Kasumi-1 (cell line): ENCODE measurements around the gene TUBGCP2.

Experiments used
- DNase-seq, 2 experiments: peaks; one replicate each; lab custom pipeline; 2025; lab: John Stamatoyannopoulos, UW

Gene TUBGCP2

GRCh38 chr10:133343558-133343957 is 34.9 kb upstream of the TUBGCP2 start:
- DNase-seq: no peak

- DNase-seq: no peak
Measured at GRCh38 chr10:133342942-133343341, 34.3 kb upstream of the TUBGCP2 start.

DNA sequence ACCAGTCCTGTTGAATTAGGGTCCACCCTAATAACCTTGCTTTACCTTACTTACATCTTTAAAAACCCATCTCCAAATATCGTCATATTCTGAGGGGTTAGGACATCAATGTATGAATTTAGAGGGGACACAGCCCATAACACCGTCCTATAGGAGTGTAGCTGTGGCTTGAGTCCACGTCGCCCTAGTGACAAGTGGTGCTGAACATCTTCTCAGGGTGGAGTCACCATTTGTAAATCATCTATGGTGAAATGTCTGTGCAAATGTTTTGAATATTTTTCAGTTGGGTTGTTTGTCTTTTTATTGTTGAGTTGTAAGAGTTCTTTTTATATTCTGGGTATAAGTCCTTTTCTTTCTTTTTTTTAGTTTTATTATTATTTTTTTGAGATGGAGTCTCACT is 33.3 kb upstream of the TUBGCP2 start:
- DNase-seq: no peak

DNA sequence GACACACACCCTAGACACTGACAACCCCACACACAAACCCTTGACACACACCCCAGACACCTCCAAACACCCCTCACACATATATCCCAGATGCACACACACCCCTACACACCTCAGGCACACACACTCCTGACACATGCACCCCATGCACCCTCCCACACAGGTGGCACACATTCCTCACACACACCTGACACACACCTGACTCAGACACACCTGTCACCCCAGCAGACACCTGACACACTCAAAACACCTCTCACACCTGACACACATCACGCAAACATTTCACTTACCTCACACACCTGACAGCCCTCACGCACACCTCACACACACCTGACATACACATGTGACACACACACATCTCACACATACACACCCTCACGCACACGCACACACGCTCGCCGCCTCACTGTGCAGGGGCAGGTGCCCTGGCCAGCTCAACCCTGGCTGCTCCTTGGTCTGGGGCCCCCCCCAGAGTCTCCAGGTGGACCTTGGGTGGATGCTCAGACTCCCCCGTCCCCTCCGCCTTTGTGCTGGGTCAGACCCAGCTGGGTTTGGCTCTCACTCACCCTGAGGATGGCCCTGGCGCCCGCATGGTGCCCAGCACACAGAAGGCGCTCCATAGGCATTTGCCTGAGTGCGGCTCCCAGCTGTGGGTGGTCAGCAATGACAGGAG is 31.2 kb upstream of the TUBGCP2 start:
- DNase-seq: no peak

DNA sequence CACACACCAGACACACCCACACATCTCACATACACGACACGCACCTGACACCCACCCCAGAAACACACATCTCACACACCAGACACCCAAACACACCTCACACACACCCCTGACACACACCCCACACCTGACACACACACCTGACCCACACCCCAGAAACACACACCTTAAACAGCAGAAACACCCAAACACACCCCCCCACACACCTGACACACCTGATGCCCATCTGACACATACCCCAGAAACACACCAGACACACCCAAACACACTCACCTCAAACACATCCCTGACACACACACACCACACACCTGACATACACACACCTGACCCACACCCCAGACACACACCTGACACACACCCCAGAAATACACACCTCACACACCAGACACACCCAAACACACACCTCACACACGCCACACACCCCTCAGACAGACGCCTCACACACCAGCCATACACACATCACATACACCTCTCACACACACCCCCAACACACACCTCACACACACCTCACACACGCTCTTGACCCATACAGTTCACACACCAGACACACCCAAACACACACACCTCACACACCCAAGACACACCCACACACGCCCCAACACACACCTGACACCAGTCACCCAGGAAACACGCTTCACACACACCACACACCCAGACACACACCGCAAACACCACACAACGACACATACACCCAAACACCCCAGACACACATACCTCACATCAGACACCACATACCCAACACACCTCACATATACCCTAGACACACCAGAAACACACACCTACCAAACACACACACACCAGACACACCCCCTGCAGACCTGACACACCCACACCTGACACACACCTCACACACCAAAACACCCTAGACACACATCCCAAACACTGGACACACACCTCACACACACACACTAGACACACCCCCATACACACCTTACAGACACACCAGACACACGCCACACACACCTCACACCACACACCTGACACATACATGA is 29.7 kb upstream of the TUBGCP2 start:
- no peak for DNase-seq

DNA sequence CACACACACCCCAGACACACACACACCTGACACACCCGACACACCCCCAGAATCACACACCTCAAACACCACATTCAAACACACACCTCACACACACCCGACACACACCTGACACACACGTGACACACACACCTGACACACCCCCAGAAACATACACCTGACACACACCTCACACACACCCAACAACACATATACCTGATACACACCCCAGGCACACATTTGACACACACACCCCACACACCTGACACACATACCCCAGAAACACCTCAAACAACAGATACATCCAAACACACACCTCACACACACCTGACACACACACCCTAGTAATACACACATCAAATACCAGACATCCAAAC is 28.7 kb upstream of the TUBGCP2 start:
- no peak for DNase-seq

- DNase-seq: no peak
Measured at GRCh38 chr10:133336577-133337369, 28.1 kb upstream of the TUBGCP2 start, which contains the start of gene CALY. TSS of gene CALY (minus strand) at chr10:133336896. CDS start at chr10:133328989, 7,907 bp downstream.

DNA sequence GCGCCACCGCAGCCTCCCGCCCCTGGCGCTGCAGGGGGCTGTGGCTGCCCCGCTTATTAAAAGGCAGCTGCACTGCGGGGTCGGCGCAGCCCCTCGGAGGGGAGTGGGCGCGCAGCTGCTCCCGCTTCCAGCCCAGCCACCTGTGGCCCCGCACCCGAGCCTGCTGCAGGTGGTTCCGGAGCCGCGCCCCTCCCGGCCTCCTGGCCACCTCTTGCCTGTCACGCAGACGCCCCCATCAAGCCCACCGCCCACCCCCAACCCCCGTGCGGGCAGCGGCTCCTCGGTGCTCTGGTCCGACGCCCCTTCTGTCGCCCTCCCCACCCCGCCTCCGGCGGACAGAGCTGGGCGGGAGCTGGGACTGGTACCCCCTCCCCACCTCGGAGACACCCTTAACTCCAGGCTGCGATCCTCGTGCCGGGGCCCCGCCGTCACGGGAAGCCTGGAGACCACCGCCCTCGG is 27.5 kb upstream of the TUBGCP2 start:
- no peak for DNase-seq

DNA sequence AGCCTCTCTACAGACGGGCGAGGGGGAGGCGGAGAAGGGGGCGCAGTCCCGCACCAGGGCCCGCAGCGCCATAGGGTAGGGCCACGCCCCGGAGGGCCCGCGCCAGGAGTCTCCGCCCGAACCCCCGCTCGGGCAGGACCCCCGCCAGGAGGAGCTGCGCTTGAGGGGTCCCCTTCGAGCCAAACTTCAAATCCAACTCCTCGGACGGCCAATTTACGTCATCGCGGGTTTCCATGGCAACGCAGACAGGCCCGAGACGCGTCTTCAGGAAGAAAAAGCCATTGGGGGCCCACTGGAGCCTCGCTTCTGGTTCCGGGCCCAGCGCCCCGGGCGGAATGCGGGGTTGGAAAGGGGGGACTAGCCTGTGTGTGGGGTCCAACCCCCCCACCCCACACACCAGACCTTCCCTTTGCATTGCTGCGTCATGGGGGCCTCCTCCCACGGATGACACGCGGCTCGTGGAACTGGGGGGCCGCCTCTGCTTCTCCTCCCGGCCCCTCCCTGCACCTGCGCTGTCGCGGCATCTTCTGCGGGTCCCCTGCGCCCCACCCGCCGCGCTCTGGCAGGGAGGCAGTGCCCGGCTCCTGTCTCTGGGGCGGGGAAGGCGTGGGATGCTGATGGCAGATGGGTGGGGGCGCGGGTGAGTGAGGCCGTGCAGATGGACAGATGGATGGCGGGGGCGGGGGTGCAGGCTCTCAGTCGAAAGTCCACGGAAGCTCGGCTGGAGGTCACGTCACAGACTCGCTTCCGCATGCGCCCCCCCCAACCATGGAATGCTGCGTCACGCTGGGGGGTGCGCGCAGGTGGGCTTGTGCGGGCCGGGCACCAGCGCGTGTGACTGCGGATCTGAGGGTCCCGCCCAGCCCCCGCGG is 26.8 kb upstream of the TUBGCP2 start:
- DNase-seq: no peak

- no peak for DNase-seq
Measured at GRCh38 chr10:133334503-133335245, 26.0 kb upstream of the TUBGCP2 start.

- DNase-seq: no peak
Measured at GRCh38 chr10:133332936-133333699, 24.4 kb upstream of the TUBGCP2 start.

GRCh38 chr10:133329491-133330202 is 21.0 kb upstream of the TUBGCP2 start:
- DNase-seq: peak; percentile 90

DNA sequence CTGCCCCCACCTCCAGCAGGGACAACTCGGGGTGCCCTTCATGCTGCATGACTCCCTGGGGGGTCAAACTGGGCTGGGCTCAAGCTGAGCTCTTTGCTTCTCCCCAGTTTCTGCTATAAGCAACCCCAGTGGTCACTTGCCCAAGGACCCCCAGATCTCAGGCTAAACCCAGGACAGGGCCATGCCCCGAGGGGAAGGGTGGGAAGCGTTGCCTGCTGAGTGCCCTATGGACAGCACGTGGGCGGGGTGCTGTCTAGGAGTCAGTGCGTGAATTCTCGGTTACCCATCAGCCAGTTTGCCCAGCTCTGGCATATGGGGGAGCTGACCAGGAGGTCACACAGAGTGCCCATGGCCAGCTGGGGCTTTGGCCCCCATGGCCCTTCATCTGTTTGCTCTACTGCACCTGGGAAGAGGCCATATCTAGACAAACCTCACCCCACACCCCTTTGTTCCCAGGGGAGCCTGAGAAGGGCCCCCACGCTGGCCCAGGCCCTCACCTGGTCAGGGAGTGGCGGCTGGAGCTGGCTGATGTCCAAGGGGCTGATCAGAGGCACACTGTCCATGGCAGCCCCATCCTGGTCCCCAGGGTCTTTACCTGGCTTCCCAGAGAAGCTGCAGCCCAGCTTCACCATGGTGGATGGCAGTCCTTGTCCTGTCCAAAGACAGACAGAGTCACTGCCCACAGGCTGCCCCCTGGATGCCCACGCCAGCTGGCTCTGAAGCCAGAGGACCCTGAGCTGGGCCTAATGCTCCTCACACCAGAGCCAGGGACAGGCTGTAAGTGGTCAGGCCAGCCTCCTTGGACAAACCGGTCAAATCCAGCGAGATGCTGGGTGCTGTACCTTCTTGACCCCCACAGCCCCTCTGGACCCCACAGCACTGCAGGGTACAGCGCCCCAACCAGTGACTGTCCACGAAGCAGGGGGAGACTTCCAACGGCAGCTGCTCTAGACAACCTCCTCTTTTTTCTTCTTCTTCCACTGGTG is 20.0 kb upstream of the TUBGCP2 start:
- no peak for DNase-seq

GRCh38 chr10:133327651-133328357 is 19.1 kb upstream of the TUBGCP2 start:
- DNase-seq: no peak

- DNase-seq: no peak
Measured at GRCh38 chr10:133326745-133327650, 18.3 kb upstream of the TUBGCP2 start.

DNA sequence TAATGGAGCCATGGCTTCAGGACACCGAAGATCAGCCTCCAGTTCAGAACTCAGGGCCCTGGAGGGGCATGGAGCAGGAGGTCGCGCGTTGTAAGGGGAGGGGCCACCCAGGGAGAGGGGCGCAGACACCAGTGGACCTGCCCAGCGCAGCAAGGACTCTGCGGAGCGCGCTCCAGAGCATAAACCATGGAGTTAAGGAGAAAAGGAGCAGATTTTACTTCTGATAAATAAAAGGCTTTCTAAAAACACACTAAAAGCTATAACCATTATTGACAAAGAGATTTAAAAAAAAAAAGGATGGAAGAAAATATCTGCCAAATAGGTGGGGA is 17.5 kb upstream of the TUBGCP2 start:
- no peak for DNase-seq
